Measurements from ENCODE around the gene TMTC4. TPM values are rescaled to one million over a fixed set of nuclear protein-coding genes. Genes with fewer than 3 reads are reported as not detected.

The TMTC4 gene
- total RNA-seq, 1 experiment from 2014 or later: 15.1 TPM

GRCh38 chr13:100566543-100566942 lies 108.1 kb downstream of the TMTC4 start:
- Histone ChIP-seq H3K9me3 (ENCODE audit: low read length) (no peaks in the 10 kb centered on the region), H3K27me3 (ENCODE audit: low read length) (no peaks in the 10 kb centered on the region), H3K4me2 (ENCODE audit: low read length) (no peak overlapping the region), H3K4me3 (ENCODE audit: low read length) (no peak overlapping the region), H4K20me1 (ENCODE audit: low read length) (no peaks in the 10 kb centered on the region), H2AFZ (ENCODE audit: low read length) (no peak overlapping the region), H3K9me2 (replicated peaks; ENCODE audit: low read length) (no peaks in the 10 kb centered on the region), H3K36me3 (ENCODE audit: low read depth, low read length) (no peaks in the 10 kb centered on the region), H3K27ac (ENCODE audit: low read length) (peak overlapping the region; percentile 51), H3K79me2 (ENCODE audit: low read length) (no peaks in the 10 kb centered on the region), H3F3A (ENCODE audit: low read length, unreplicated experiment) (no peaks in the 10 kb centered on the region), H3K9ac (ENCODE audit: low read length) (no peak overlapping the region), H3K4me1 (ENCODE audit: insufficient read depth, low read length) (peaks cover 11% of the 10 kb centered on the region)
- intact Hi-C loops (cut with micrococcal nuclease): no loop called here
- BruUV-seq (replicated peaks): no TSS peak
- ChIA-PET CTCF (no interaction called here), POLR2A (ENCODE audit: unreplicated experiment) (no interaction called here)
- ATAC-seq (peak; percentile 73), DNase-seq (peak; percentile 69)
- TF ChIP-seq EZH2 (IDR thresholded peaks at IDR 0.05; ENCODE audit: low read length, unreplicated experiment): no peak
- no peak for TF ChIP-seq CTCF (conservative IDR thresholded peaks at IDR 0.05; ENCODE audit: low read depth, low read length)
- no peak for TF ChIP-seq EZH2phosphoT487 (IDR thresholded peaks at IDR 0.05; ENCODE audit: borderline replicate concordance, low read length)

DNA sequence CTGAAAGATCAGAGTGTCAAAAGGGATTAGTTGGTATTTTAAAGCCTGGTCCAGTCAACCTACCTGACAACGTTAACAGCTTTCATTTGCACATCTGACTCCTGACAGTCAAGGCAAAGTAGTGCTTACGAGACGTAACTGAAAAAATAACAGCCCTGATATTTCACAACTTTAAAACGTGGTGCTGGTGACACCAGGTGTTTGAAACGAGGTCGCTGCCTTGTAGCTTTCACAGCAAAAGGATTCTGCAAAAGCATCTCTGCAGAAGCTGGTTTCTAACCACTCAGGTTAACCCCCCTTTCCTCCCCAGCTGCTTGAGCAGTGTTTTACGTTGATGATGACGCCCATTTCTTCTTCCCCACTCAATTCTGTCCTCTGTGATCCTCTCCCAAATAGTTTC lies 109.3 kb downstream of the TMTC4 start:
- ATAC-seq: no peak
- Histone ChIP-seq H3K4me3 (ENCODE audit: low read length) (no peak overlapping the region), H3K4me2 (ENCODE audit: low read length) (no peak overlapping the region), H3K79me2 (ENCODE audit: low read length) (no peaks in the 10 kb centered on the region), H4K20me1 (ENCODE audit: low read length) (no peaks in the 10 kb centered on the region), H2AFZ (ENCODE audit: low read length) (no peak overlapping the region), H3K36me3 (ENCODE audit: low read depth, low read length) (no peaks in the 10 kb centered on the region), H3K4me1 (ENCODE audit: insufficient read depth, low read length) (peaks cover 11% of the 10 kb centered on the region), H3K27ac (ENCODE audit: low read length) (no peak overlapping the region), H3K9me2 (replicated peaks; ENCODE audit: low read length) (no peaks in the 10 kb centered on the region), H3K9ac (ENCODE audit: low read length) (no peak overlapping the region), H3K9me3 (ENCODE audit: low read length) (no peaks in the 10 kb centered on the region), H3F3A (ENCODE audit: low read length, unreplicated experiment) (no peaks in the 10 kb centered on the region), H3K27me3 (ENCODE audit: low read length) (no peaks in the 10 kb centered on the region)
- ChIA-PET POLR2A (ENCODE audit: unreplicated experiment) (no interaction called here), CTCF (no interaction called here)
- intact Hi-C loops (cut with micrococcal nuclease): no loop called here
- BruUV-seq (replicated peaks): no TSS peak
- DNase-seq: no peak
- TF ChIP-seq CTCF (conservative IDR thresholded peaks at IDR 0.05; ENCODE audit: low read depth, low read length) (no peak), EZH2phosphoT487 (IDR thresholded peaks at IDR 0.05; ENCODE audit: borderline replicate concordance, low read length) (no peak), EZH2 (IDR thresholded peaks at IDR 0.05; ENCODE audit: low read length, unreplicated experiment) (no peak)

GRCh38 chr13:100564444-100565223 lies 110.0 kb downstream of the TMTC4 start:
- Histone ChIP-seq H3K4me3 (ENCODE audit: low read length) (no peak overlapping the region), H3K27ac (ENCODE audit: low read length) (no peak overlapping the region), H3F3A (ENCODE audit: low read length, unreplicated experiment) (no peaks in the 10 kb centered on the region), H3K27me3 (ENCODE audit: low read length) (no peaks in the 10 kb centered on the region), H3K79me2 (ENCODE audit: low read length) (no peaks in the 10 kb centered on the region), H3K9me3 (ENCODE audit: low read length) (no peaks in the 10 kb centered on the region), H3K9ac (ENCODE audit: low read length) (no peak overlapping the region), H2AFZ (ENCODE audit: low read length) (no peak overlapping the region), H4K20me1 (ENCODE audit: low read length) (no peaks in the 10 kb centered on the region), H3K4me2 (ENCODE audit: low read length) (no peak overlapping the region), H3K4me1 (ENCODE audit: insufficient read depth, low read length) (peaks cover 11% of the 10 kb centered on the region), H3K9me2 (replicated peaks; ENCODE audit: low read length) (no peaks in the 10 kb centered on the region), H3K36me3 (ENCODE audit: low read depth, low read length) (no peaks in the 10 kb centered on the region)
- POLR2A ChIA-PET (ENCODE audit: unreplicated experiment): no interaction called here
- CTCF ChIA-PET: no interaction called here
- intact Hi-C loops (cut with micrococcal nuclease): no loop called here
- BruUV-seq (replicated peaks): no TSS peak
- DNase-seq: no peak
- TF ChIP-seq EZH2phosphoT487 (IDR thresholded peaks at IDR 0.05; ENCODE audit: borderline replicate concordance, low read length) (no peak), CTCF (conservative IDR thresholded peaks at IDR 0.05; ENCODE audit: low read depth, low read length) (no peak), EZH2 (IDR thresholded peaks at IDR 0.05; ENCODE audit: low read length, unreplicated experiment) (no peak)
- no peak for ATAC-seq

Measured in PC-3 (cell line).